Measurements from ENCODE around the gene FMNL2. TPM values are rescaled to one million over a fixed set of nuclear protein-coding genes. Genes with fewer than 3 reads are reported as not detected.

The FMNL2 gene
- total and polyA plus RNA-seq, 2 experiments from 2014 or later: 5.1 to 11.7 TPM

DNA sequence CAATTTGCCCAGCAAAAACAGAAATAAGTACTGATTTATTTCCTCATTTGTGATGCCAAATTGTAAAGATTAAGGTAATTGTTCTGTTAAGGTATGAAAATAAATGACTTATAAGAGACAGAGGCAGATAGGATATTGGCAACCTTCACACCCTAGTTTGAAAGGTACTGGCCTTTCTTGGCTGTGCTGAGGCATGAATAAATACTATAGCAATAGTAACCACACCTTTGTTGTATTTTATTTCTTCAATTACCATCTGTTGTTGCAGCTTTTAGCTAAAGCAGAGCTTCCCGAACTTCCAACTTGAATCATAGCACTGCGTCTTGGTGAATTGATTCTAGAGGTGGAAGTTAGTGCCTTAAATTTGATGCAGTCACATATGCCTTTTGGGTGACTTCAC is 55.9 kb downstream of the FMNL2 start:
- no peaks in the 10 kb centered on the region for H3K27me3 ChIP-seq
- no peaks in the 10 kb centered on the region for H3K36me3 ChIP-seq
- no peak overlapping the region for H3K4me3 ChIP-seq
- H3K4me1 ChIP-seq (ENCODE audit: low read depth): no peaks in the 10 kb centered on the region
- DNase-seq (ENCODE audit: low read depth in 1 of 2, low spot score in 1 of 2): no peak
- no peak for TF ChIP-seq CTCF (IDR thresholded peaks at IDR 0.05; ENCODE audit: low read depth, low read length)
- H3K27ac ChIP-seq: no peak overlapping the region
- H3K9me3 ChIP-seq (ENCODE audit: low read depth): no peaks in the 10 kb centered on the region

GRCh38 chr2:152391318-152391717 is 56.3 kb downstream of the FMNL2 start:
- Histone ChIP-seq H3K27me3 (no peaks in the 10 kb centered on the region), H3K36me3 (no peaks in the 10 kb centered on the region)
- TF ChIP-seq CTCF (IDR thresholded peaks at IDR 0.05; ENCODE audit: low read depth, low read length): no peak

DNA sequence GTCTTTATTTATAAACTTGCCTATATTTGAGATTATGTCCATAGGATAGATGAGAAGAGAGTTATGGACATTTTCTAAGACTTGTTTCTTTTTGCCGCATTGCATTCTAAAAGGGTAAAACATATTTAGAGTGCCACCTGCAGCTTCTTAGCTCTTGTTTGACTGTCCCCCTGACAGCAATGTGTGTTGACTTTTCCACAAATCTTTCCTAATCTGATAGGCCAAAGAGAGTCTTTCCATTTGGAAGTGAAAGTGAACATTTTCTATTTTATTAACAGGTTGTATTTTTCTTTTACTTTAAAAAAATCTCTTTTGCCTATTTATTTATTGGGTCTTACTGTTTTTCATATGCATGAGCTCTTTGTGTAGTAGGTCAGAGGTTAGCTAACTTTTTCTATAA is 58.4 kb downstream of the FMNL2 start:
- DNase-seq (ENCODE audit: low read depth in 1 of 2, low spot score in 1 of 2): no peak
- H3K27ac ChIP-seq: no peak overlapping the region
- no peaks in the 10 kb centered on the region for H3K36me3 ChIP-seq
- H3K4me1 ChIP-seq (ENCODE audit: low read depth): no peaks in the 10 kb centered on the region
- H3K27me3 ChIP-seq: no peaks in the 10 kb centered on the region
- no peak for TF ChIP-seq CTCF (IDR thresholded peaks at IDR 0.05; ENCODE audit: low read depth, low read length)
- H3K4me3 ChIP-seq: no peak overlapping the region
- H3K9me3 ChIP-seq (ENCODE audit: low read depth): no peaks in the 10 kb centered on the region

More at GRCh38 chr2:152391318-152391717, 56.3 kb downstream of the FMNL2 start:
- Histone ChIP-seq H3K4me1 (ENCODE audit: low read depth) (no peaks in the 10 kb centered on the region), H3K27ac (no peak overlapping the region), H3K9me3 (ENCODE audit: low read depth) (no peaks in the 10 kb centered on the region), H3K4me3 (no peak overlapping the region)
- no peak for DNase-seq (ENCODE audit: low read depth in 1 of 2, low spot score in 1 of 2)

GRCh38 chr2:152394326-152394725 is 59.4 kb downstream of the FMNL2 start:
- Histone ChIP-seq H3K4me3 (no peak overlapping the region), H3K4me1 (ENCODE audit: low read depth) (no peaks in the 10 kb centered on the region), H3K36me3 (no peaks in the 10 kb centered on the region), H3K9me3 (ENCODE audit: low read depth) (no peaks in the 10 kb centered on the region), H3K27ac (no peak overlapping the region), H3K27me3 (no peaks in the 10 kb centered on the region)
- TF ChIP-seq CTCF (IDR thresholded peaks at IDR 0.05; ENCODE audit: low read depth, low read length): no peak
- no peak for DNase-seq (ENCODE audit: low read depth in 1 of 2, low spot score in 1 of 2)

GRCh38 chr2:152395103-152395502 is 60.1 kb downstream of the FMNL2 start:
- Histone ChIP-seq H3K36me3 (no peaks in the 10 kb centered on the region), H3K9me3 (ENCODE audit: low read depth) (no peaks in the 10 kb centered on the region), H3K4me1 (ENCODE audit: low read depth) (no peaks in the 10 kb centered on the region), H3K4me3 (no peak overlapping the region), H3K27me3 (no peaks in the 10 kb centered on the region), H3K27ac (no peak overlapping the region)
- peak in 1 of 2 donors; percentile 43 for DNase-seq (ENCODE audit: low read depth in 1 of 2, low spot score in 1 of 2)
- no peak for TF ChIP-seq CTCF (IDR thresholded peaks at IDR 0.05; ENCODE audit: low read depth, low read length)

DNA sequence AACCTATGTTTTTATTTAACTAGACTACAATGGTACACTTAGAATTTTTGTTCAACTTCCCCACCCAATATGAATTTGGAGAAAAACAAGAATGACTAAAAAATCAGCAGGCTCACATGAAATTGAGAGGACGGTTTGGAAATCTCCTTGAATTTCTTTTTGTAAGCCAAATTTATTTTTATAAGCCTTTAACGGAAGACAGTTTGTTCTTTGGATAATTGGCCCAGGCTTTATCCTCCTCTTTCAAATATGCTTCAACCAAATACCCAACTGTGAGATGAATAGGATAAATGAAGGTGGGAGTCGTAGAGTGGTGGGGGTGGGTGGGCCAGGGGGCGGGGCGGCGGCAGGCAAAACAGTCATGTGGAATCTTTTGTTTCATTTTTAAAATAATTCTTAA is 60.6 kb downstream of the FMNL2 start:
- Histone ChIP-seq H3K4me3 (no peak overlapping the region), H3K27me3 (no peaks in the 10 kb centered on the region), H3K27ac (no peak overlapping the region), H3K9me3 (ENCODE audit: low read depth) (no peaks in the 10 kb centered on the region), H3K4me1 (ENCODE audit: low read depth) (no peaks in the 10 kb centered on the region), H3K36me3 (no peaks in the 10 kb centered on the region)
- no peak for DNase-seq (ENCODE audit: low read depth in 1 of 2, low spot score in 1 of 2)
- no peak for TF ChIP-seq CTCF (IDR thresholded peaks at IDR 0.05; ENCODE audit: low read depth, low read length)

All from cardiac muscle cell (in vitro differentiated cells and primary cell).